ENCODE data around the gene RASSF5. TPM values are rescaled to one million over a fixed set of nuclear protein-coding genes. Genes with fewer than 3 reads are reported as not detected.
A peak's percentile ranks its signal among the peaks of the same experiment; 100 is the strongest.

RASSF5 gene
- total and polyA plus RNA-seq, 9 of the 15 experiments (the other 6 are each of a cell fraction or from before 2014, with no cell fraction given), result 6.1 to 41.0 (median 25.2) TPM

DNA sequence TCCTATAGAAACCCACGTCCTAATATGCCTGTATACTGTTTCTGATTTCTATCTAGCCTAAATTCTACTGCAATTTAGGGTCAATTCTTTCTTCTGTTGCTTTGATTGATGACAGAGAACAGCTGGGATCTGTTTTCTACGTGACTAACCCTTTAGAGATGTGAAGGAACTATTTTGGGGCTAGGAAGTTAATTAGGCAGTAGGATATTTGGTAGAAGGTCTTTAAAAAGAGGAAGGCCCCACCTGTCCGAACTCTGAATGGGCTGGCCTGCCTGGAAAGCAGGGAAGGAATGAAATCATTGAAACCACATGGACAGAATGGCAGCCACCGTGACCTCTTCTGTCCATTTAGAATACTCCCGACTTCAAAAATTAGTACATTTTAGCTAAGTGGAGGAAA, 83.9 kb downstream of the RASSF5 start:
- in situ Hi-C loops (cut with MboI), result loop anchor here (25.0 kb wide), 1 partner anchor 429 kb away; no protein-coding TSS in a partner anchor
- no peak for FAIRE-seq

DNA sequence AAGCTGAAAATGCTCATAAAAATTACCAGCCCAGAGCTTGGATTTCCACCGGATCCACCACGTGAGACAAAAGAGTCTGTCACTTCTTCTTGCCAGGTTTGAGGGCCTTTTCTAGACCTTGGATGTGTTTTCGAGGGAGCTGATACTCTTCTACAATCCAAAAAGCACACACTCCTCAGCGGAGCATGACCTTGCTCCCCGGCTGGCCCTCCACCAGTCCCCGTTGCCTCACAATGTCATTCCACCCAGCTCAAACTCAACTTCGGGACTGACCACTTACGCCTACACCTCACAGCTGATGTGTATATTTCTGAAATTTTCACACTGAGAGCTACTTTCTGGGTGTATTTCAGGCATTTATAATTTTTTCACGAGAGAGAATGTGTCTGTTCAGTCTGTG, 84.4 kb downstream of the RASSF5 start:
- Histone ChIP-seq H3K9ac (ENCODE audit: insufficient read depth in 1 of 2, low read depth in 2 of 2, low read length in 2 of 2) (no peak overlapping the region), H2AFZ (ENCODE audit: low read depth, low read length) (no peak overlapping the region), H3K9me1 (ENCODE audit: control insufficient read depth, insufficient read depth, low read length) (no peaks in the 10 kb centered on the region), H3K4me2 (ENCODE audit: insufficient read depth, low read length) (no peak overlapping the region), H4K20me1 (replicated peaks; ENCODE audit: control insufficient read depth, insufficient read depth, low read length) (no peaks in the 10 kb centered on the region), H3K4me1 (replicated peaks in 1 of 2; ENCODE audit: control insufficient read depth in 2 of 2, insufficient read depth in 2 of 2, low read length in 2 of 2) (peaks cover 0 to 14% of the 10 kb centered on the region in 2 experiments; a peak in 2 of 5 replicates), H3K4me3 (no peak overlapping the region), H3K27me3 (ENCODE audit: control insufficient read depth in 2 of 2, insufficient read depth in 2 of 2, low read length in 2 of 2) (no peaks in the 10 kb centered on the region), H3K36me3 (ENCODE audit: control insufficient read depth, insufficient read depth, low read length) (peaks cover 95% of the 10 kb centered on the region), H3K27ac (ENCODE audit: extremely low read depth, low read depth, low read length) (no peak overlapping the region), H3K79me2 (ENCODE audit: control insufficient read depth, insufficient read depth, low read length) (no peaks in the 10 kb centered on the region), H3K9me3 (replicated peaks; ENCODE audit: control insufficient read depth, insufficient read depth, low read depth, low read length) (no peaks in the 10 kb centered on the region)
- no TSS peak for BruUV-seq (replicated peaks)
- intact Hi-C loops (cut with micrococcal nuclease) (no loop called here), in situ Hi-C loops (cut with MboI) (loop anchor here (25.0 kb wide), 1 partner anchor 429 kb away; no protein-coding TSS in a partner anchor)
- WGBS (ENCODE audit: insufficient coverage, low coverage, missing lambda C conversion rate), result 90% methylated on average over 9 of the region's 9 CpGs
- ChIA-PET POLR2A (interaction anchor here (1.1 kb wide), 1 partner anchor 19 kb away, joined by 4 read pairs; no protein-coding TSS in a partner anchor), CTCF (ENCODE audit: low intra/inter-chr PET ratio) (no interaction called here)
- no peak for ATAC-seq
- DNase-seq (ENCODE audit: extremely low read depth in 1 of 4, low spot score in 3 of 4), result no peak
- FAIRE-seq, result no peak
- TF ChIP-seq PRMT5 (CRISPR knock-in tag; IDR thresholded peaks at IDR 0.05), result no peak
- no peak for TF ChIP-seq CSDE1 (IDR thresholded peaks at IDR 0.05)
- TF ChIP-seq EHMT2 (IDR thresholded peaks at IDR 0.05), result no peak
- no peak for TF ChIP-seq BRCA1 (IDR thresholded peaks at IDR 0.05)
- TF ChIP-seq BRCA1 (CRISPR knock-in tag; IDR thresholded peaks at IDR 0.05), result no peak
- TF ChIP-seq ZNF232 (CRISPR knock-in tag; IDR thresholded peaks at IDR 0.05), result no peak
- no peak for TF ChIP-seq FOXA1 (IDR thresholded peaks at IDR 0.05; ENCODE audit: borderline replicate concordance)
- no peak for TF ChIP-seq RB1 (IDR thresholded peaks at IDR 0.05; ENCODE audit: low read depth)
- no peak for TF ChIP-seq POLR2G (IDR thresholded peaks at IDR 0.05; ENCODE audit: low read depth, low read length)
- TF ChIP-seq ZNF311 (CRISPR knock-in tag; IDR thresholded peaks at IDR 0.05), result no peak
- no peak for TF ChIP-seq SMC3 (conservative IDR thresholded peaks at IDR 0.05; ENCODE audit: insufficient read depth, low read depth, low read length)
- TF ChIP-seq HDAC1 (IDR thresholded peaks at IDR 0.05), result no peak

More for the DNA sequence above, 83.9 kb downstream of the RASSF5 start:
- 86% methylated on average over 5 of the region's 5 CpGs for WGBS (ENCODE audit: insufficient coverage, low coverage, missing lambda C conversion rate)
- CTCF ChIA-PET (ENCODE audit: low intra/inter-chr PET ratio), result interaction anchor here (1.2 to 1.6 kb wide), 3 partner anchors 21 to 321 kb away, joined by 3 to 4 read pairs (median 4); partner anchors contain the start of gene EIF2D
- TF ChIP-seq NCOA1 (IDR thresholded peaks at IDR 0.05; ENCODE audit: low read depth) (no peak), ZNF699 (CRISPR knock-in tag; IDR thresholded peaks at IDR 0.05; ENCODE audit: insufficient replicate concordance) (no peak), L3MBTL2 (IDR thresholded peaks at IDR 0.05) (no peak), CHD1 (IDR thresholded peaks at IDR 0.05; ENCODE audit: low read length) (no peak), SPI1 (IDR thresholded peaks at IDR 0.05; ENCODE audit: borderline replicate concordance, low read depth, low read length) (peak; percentile 41; the same call in 1 of the 2 replicates)
- TF ChIP-seq, protein P1, sequence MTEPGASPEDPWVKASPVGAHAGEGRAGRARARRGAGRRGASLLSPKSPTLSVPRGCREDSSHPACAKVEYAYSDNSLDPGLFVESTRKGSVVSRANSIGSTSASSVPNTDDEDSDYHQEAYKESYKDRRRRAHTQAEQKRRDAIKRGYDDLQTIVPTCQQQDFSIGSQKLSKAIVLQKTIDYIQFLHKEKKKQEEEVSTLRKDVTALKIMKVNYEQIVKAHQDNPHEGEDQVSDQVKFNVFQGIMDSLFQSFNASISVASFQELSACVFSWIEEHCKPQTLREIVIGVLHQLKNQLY (CRISPR knock-in tag; conservative IDR thresholded peaks at IDR 0.05), result no peak
- peaks cover 97% of the 10 kb centered on the region for H3K36me3 ChIP-seq (ENCODE audit: control insufficient read depth, insufficient read depth, low read length)
- H3K9me1 ChIP-seq (ENCODE audit: control insufficient read depth, insufficient read depth, low read length), result no peaks in the 10 kb centered on the region
- H3K4me2 ChIP-seq (ENCODE audit: insufficient read depth, low read length), result no peak overlapping the region
- H3K27me3 ChIP-seq (ENCODE audit: control insufficient read depth in 2 of 2, insufficient read depth in 2 of 2, low read length in 2 of 2), result no peaks in the 10 kb centered on the region
- no peak overlapping the region for H3K27ac ChIP-seq (ENCODE audit: extremely low read depth, low read depth, low read length)
- H4K20me1 ChIP-seq (replicated peaks; ENCODE audit: control insufficient read depth, insufficient read depth, low read length), result no peaks in the 10 kb centered on the region
- H3K4me1 ChIP-seq (replicated peaks in 1 of 2; ENCODE audit: control insufficient read depth in 2 of 2, insufficient read depth in 2 of 2, low read length in 2 of 2), result peaks cover 0 to 14% of the 10 kb centered on the region in 2 experiments; a peak in 2 of 5 replicates
- no peak overlapping the region for H3K9ac ChIP-seq (ENCODE audit: insufficient read depth in 1 of 2, low read depth in 2 of 2, low read length in 2 of 2)
- no TSS peak for BruUV-seq (replicated peaks)
- intact Hi-C loops (cut with micrococcal nuclease), result no loop called here
- no peaks in the 10 kb centered on the region for H3K79me2 ChIP-seq (ENCODE audit: control insufficient read depth, insufficient read depth, low read length)
- DNase-seq (ENCODE audit: extremely low read depth in 1 of 4, low spot score in 3 of 4), result no peak
- ATAC-seq, result no peak
- H3K9me3 ChIP-seq (replicated peaks; ENCODE audit: control insufficient read depth, insufficient read depth, low read depth, low read length), result no peaks in the 10 kb centered on the region
- POLR2A ChIA-PET, result interaction anchor here (1.1 kb wide), 1 partner anchor 20 kb away, joined by 4 read pairs; no protein-coding TSS in a partner anchor
- H3K4me3 ChIP-seq, result no peak overlapping the region
- H2AFZ ChIP-seq (ENCODE audit: low read depth, low read length), result no peak overlapping the region

All from K562 (cell line).